Right hindlimb (tissue), 1 donor: ENCODE measurements around the gene BRD7.
A peak's percentile ranks its signal among the peaks of the same experiment; 100 is the strongest.

ENCODE experiments used
- DNase-seq: peaks from one replicate; pipeline ENCODE4 v3.0.0-alpha.2; 2018

Gene BRD7

DNA sequence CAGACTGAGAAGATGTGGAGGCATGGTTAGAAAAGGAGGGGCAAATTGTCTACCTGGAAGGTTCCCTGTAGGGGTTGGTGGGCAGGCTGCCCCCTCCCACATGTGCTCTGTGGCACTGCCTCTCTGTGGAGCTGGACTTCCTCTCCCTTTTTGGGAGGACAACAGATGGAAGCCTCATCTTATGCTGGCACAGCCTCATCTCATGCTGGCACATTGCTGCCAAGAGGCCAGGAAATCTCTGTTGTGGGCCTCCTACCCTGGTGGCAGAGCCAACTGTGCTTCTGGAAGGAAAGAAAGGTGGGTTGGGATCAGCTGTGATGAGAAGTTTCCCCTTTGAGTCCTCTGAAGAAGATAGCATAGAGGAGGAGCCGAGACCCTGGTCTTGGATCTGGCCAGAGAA is 19.7 kb upstream of the BRD7 start:
- no peak for DNase-seq

DNA sequence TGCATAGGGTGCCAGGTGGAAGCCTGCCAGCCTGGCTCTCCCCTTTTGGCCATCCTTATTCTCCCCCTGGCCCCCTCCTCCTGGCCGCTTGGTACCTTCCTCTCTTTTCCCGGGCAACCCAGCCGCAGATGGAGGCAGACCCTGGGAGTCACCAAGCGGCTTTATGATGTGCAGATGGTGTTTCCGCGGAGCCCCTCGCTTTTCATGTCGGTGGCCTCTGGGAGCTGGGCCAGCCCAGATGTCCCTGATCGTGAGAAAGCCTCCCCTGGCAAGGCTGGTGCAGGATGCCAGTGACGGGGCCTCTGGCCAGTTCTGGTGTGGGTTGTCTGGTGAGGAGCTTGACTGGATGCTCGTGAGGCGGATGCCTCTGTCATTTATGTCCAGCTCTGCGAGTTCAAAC is 18.0 kb upstream of the BRD7 start:
- DNase-seq, result peak; percentile 71

DNA sequence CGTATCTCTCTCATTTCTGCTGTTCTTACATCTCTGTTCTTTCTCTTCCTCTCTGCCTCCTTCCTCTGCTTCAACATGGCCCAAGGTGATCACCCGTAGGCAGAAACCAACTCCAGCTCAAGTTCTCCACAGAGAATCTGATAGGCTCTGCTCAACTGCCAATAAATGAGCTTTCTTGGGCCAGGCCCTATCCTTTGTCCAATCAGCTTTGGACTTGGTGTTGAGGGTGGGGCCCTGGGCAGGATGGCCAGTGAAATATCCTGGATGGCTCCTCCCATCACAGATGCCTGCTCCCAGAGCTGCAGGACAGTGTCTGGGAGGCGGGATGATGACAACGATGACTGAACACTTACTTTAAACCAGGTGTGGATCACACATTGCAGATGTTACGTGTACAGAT is 17.4 kb upstream of the BRD7 start:
- DNase-seq, result no peak

DNA sequence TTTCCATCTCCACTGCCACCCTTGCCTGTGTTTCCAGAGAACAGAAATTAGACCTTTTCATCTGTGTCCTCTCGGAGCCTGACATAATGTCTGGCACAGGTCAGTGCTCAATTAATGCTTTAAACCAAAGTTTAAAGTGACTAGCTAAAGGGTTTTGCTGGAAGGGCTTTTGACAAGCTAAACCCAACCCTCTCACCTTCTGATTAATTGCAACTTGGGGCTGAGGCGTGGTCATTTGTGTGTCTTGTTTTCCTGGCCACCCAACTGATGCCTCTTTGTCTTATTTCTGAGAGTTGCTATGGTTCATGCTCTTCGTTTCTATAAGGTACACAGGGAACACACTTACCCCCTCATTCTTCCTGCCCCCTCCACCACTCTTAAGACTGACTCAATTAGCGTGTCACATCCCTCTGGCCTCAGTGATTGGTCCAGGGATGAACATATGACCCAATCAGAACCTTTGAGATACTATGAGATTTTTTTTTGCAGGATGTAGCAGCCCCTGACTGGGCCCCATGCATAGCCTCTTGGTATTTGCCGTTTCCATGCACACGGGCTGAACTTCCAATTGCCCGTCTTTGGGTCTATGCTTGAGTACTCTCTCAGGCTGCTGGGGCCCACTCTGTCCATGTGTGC is 15.8 kb upstream of the BRD7 start:
- DNase-seq, result no peak

DNA sequence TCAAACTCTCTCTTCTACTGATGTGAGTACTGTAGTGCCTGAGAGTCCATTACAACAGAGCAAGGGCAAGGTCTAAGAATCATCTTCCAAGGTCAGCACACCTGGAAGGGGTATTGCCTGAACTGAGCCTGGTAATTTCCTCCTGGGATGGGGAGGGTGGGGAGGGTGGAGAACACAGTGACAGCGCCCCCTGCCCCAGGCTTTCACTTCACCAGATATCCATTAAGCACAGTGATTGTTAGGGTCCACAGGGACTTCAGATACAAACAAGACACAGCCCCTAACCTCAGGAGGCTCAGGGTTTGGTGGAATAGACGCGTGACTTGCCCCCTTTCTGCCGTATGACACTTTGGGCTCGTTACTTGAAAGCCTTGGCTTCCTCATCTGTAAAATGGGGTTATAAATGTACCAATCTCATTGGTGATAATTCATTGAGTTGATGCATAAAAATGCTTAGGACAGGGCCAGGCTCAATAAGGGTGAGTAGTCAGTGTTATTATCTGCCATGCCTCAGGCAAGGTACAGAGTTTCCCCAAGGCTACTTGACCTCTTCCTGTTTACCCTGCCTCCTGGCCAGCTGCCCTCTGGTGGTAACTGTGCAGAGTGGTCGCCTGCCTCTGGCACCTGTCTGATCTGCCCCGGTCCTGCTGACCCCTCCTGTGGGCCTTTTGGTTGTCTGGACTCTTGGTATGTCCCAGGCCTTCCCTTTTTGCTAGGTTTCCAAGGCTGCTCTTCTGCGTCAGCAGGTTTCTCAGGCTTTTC is 13.1 kb upstream of the BRD7 start:
- DNase-seq, result no peak

DNA sequence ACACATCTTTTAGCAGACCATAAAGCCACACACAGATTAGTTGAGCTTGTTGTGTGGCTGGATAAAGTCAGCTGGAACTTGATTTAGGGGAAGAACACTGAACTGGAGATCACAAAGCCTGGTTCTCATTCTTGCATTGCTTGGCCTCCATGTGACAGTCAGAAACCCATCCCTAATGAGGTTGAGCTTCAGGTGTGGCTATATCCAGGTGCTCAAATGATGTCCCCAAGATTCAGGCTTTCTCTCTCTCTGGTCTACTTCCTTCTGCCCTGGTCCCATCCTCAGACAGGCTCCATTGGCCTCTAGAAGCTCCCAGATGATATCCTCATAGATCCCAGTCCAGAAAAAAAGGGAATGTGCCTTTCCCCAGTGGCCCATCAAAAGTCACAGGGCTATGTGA is 9.6 kb upstream of the BRD7 start:
- no peak for DNase-seq

DNA sequence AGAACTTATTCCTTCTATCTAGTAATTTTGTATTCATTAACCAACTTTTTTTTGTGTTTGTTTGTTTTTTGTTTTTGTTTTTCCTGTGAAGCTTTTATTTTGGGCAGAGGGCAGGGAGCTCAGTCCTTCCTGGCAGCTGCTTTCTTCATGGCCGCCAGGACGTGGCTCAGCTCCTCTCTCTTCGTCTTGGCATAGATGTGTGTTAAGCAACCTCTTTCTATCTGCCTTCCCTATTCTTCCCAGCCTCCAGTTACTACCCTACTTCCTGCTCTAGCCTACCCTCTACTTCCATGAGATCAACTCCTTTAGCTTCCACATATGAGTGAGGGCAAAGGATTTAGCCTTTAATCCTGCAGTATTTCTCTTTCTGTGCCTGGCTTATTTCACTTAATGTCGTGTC is 8.2 kb upstream of the BRD7 start:
- DNase-seq, result no peak

DNA sequence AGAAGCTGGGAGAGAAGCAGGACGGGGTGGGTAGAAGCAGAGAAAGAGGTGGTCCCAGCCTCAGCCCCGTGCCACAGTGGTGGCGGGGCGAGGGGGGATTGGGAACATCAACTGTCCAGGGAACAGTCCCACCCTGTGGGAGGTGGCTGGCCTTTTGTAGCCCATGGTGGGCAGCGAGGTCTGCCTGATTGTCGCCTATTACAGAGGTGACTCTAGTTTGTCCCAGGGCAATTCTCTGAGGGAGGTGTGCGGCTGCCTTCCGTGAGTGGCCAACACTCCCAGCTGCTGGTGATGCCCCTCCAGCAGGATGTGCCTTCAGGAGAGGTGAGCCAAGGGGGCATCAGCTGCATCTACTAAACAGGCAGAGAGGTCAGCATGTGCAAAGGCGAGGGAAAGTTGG is 5.0 kb upstream of the BRD7 start:
- DNase-seq, result no peak

DNA sequence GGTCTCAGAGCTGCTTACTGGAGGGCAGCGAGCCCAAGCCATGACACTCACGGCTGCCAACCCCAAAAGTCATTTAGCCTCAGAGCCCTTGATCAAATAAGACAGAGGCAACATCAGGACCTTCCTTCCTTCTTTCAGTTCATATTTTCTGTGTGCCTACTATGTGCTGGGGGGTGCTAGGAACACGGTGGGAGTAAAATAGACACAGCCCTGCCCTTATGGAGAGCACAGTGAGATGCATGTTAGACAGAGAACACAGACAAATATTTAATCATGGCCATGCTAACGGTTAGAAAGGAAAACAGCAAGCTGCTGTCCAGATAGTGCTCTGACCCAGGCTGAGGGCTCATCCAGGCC is 4.5 kb upstream of the BRD7 start:
- DNase-seq, result no peak

DNA sequence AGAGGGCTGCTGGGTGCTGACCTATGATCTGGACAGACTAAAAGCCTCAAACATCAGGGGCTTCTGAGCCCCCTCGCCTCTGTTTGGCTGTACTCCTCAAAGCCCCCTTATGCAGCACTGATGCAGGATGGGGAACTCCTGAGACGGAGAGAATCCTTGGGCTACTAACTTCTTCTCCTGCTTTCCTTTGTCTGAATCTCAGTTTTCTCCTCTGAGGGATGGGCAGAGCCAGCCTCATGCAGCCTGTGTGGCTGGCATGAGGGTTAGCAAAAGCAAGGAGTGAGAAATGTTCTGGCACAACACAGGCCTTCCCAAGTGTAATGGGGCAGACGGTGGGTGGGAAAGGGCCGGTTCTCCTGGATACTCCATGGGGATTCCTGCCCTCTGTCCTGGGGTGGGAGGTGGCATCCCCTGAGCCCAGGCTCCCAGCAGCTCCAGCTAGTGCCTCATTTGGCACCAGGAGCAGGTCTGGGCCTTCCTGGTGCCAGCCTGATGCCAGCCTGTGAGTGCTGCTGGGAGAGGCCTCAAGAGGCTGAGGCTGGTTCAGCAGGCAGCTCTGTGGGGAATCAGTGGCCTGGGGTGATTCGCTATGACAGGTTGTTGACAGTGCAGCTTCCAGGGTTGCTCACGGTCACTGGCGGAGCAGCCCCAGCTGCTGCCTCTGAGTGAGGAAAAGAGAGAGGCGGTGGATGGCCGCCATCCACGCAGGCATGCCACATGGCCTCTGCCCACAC is 4.0 kb upstream of the BRD7 start:
- DNase-seq, result no peak

DNA sequence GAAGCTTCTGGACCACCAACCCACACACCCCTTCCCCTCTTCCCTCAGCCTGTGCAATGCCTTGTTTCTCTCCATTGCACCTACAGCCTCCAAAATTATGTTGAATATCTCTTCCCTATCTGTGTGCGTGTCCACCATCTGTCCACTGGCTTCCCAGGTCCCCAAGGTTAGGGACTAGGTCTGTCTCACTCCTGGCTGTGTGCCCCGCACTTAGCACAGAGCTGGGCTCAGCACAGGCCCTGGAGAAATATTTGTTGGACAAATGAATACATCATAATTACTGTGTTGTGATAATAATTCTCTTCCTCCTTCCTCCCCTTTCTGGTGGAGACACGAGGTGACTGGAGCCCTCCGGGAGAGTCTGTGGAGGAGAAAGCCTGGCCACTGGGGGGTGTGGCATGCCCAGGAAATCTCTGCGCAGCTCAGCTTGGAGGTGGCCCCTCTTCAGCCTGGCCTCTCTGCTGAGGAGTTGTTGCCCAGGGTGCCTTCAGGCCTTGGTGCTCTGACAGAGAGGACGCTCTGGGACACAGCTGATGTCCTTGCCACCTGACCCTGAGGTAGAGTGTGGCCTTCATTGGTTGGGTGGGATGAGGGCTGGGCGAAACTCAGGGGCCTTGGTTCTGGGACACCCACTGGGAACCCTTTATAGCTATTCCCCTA is 3.3 kb upstream of the BRD7 start:
- no peak for DNase-seq

DNA sequence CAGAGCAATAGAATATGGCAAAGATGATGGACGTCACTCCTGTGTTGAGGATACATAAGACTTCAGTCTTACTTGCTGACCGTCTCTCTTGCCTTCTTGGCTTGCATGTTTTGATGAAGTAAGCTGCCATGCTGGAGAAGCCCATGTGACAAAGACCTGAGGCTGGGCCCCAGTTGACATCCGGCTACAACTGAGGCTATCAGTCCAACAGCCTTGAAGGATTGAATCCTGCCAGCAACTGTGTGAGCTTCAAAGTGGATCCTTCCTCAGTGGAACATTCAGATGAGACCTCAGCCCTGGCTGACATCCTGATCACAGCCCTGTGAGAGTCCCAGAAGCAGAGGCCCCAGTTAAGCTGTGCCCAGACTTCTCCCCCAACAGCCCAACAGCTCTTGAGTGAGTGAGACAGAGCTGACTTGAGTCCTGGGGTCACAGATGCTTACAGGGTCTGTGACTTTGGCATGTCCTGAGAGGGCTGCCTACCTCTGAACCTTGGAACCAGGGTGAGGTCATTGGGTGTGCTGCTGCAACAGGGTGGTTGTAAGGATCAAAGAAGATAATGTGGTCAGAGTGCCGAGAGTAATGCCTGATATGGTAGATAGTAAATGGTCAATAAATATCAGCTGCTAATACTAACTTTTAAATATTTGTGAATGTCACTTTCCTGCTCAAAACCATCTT is 2.4 kb upstream of the BRD7 start:
- DNase-seq, result no peak

DNA sequence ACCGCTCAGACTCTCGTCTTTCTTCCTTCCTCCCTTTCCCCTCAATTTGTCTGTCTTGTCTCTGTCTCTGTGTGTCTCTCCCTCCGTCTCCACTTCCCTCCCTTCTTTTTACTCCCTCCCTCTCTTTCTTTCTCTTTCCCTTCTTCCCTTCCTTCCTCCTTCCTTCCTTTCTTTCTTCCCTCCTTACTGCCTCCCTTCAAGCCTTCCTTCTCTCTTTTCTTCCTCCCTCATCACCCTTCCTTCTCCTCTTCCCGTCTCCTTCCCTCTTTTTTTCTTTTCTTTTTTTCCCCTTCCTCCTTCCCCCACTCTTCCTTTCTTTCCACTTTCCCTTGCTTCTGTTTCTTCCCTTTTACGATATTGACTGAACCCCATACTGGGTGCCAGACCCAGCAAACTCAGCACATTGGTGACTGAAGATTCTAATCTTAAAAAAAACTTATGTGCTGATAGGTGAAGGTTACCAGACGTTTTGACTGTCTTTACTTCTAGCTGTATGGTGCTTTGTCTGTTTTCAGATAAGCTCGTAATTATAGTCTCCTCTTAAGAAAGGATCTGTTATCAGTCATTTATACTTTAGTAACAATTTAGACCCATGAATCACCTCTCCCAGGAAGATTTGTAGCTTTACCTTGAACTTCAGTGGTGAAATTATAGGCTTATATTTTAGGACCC is 481 bp upstream of the BRD7 start:
- DNase-seq, result no peak

DNA sequence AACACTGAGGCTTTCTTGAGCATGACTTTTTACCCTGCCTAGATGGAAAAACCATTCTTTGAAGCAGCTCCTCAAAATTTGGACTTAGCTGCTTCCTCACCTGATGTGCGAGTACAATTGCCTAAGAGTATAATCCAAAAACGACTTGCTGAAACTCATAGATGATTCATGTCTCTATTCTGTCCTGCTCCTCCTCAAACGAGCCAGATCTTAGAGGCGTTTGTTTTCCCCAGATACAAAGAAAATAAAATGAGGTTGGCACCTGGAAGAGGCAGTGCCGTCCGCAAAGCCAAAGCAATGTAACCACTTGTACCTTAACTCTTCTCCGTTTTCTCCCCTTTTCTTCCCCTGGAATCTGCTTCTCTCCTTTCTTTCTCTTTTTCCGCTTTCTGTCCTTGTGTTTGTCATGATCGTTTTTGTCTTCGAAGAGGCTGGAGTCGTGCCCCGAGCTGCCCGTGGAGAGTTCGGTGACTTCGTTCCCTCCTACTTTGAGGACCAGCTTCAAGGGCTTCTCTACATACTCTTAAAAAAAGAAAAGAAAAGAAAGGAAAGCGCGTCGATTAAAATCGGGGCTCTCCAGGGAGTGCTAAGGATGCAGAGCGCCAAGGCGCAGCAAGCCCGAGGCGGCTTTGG is 895 bp downstream of the BRD7 start:
- no peak for DNase-seq

DNA sequence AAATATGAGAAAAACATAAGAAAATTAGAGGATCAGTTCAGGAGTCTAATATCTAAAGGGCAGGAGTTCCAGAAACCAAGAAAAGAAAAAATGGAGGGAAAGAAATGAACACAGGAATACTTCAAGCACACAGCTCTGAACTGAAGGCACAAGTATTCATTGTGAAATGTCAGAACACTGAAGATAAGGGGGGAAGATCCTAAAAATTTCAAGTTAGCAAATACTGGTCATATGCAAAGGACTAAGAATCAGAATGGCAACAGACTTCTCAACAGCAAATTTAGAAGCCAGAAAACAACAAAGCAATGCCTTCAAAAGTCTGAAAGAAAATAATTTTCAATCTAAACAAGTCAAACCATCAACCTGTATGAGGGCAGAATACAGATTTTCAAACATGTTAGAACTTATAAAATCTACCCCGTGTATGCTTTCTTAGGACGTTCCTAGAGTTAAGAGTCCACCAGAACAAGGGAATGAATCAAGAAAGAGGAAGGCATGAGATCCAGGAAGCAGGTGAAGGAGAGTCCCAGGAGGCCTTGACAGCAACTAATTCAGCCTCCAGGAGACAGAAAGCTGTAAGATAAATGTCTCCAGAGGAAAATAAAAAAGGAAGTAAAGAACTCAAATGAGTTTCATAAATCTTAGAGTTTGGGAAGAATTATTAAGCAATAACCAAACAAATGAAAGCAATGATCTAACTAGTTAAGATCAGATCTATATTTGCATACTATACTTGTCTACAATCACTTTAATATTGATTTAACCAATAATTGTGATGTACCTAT is 2.8 kb downstream of the BRD7 start:
- no peak for DNase-seq

DNA sequence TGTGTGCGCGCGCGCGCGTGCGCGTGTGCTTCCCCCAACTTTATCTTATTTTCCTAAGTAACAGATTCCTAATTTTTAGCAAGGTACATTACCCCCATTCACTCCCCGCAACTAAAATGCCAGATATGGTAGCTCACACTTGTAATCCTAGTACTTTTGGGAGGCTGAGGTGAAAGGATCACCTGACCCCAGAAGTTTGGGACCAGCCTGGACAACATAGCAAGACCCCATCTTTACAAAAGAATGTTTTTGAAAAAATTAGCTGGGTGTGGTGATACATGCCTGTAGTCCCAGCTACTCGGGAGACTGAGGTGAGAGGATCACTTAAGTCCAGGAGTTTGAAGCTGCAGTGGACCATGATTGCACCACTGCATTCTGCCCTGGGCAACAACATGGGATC is 5.1 kb downstream of the BRD7 start:
- no peak for DNase-seq

DNA sequence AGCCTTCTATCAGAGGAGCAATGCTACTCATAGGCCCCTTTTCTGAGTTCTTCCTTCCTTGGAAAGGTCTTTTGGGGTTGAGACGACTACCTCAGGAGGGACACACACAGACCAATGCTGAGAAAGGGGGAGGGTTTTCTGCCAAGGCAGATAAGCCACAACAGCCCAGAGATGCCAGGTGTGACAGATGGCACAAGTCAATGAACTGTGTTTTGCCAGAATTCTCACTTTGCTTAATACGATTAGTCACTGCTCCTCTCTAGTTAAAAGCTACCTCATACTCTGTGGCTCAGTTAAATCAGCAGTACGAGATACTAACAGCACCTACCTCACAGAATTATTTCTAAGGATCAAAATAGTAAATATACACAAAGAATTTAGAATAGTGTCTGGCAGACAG is 8.0 kb downstream of the BRD7 start:
- DNase-seq, result no peak

DNA sequence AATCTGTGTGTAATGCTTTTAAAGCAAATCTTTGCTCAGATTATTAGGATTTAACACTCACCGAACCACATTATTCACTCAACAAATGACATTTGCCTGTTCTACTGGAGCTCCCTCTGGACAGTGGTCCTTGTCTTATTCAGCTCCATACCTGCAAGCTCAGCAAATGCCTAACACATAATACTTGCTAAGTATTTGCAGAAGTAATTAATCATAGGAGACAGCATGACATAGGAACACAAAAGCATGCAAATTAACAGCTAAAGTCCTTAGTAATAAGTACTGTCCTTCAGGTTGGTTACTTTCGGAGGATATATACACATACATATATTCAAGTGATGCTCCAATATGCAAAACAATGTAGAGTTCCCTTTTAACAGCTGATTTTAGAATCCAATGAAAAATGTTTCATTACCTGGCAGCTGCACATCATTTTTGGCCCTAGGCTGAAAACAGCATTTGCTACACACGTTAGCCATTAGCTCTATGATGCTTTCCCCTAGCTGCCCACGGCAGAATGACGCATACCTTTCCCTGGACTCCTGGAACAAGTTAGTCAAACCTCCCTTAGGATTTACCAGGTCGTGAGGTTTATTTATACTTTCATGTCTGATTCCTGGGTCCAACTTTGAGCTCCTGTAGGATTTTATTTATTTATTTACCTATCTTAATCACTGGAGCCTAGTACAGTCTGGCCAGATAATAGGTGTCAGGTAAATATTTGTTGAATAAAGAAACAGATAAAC is 8.6 kb downstream of the BRD7 start:
- DNase-seq, result peak; percentile 38

DNA sequence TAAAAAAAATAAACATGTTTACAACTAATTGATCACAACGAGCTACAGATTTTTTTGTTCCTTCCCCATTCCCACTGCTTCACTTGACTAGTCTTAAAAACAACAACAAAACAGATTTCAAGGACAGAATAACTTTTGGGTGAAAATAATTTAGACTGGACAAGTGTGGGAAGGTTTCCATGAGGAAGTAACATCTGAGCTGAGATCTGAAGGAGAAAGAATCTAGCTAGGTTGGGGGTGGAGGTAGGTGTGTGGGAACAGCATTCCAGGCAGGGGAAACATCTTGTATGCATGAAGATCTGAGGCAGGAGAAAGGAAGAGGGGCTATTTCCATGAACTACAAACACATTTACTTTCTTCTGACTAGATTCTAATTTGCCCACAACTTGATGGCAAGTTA is 9.2 kb downstream of the BRD7 start:
- DNase-seq, result no peak

DNA sequence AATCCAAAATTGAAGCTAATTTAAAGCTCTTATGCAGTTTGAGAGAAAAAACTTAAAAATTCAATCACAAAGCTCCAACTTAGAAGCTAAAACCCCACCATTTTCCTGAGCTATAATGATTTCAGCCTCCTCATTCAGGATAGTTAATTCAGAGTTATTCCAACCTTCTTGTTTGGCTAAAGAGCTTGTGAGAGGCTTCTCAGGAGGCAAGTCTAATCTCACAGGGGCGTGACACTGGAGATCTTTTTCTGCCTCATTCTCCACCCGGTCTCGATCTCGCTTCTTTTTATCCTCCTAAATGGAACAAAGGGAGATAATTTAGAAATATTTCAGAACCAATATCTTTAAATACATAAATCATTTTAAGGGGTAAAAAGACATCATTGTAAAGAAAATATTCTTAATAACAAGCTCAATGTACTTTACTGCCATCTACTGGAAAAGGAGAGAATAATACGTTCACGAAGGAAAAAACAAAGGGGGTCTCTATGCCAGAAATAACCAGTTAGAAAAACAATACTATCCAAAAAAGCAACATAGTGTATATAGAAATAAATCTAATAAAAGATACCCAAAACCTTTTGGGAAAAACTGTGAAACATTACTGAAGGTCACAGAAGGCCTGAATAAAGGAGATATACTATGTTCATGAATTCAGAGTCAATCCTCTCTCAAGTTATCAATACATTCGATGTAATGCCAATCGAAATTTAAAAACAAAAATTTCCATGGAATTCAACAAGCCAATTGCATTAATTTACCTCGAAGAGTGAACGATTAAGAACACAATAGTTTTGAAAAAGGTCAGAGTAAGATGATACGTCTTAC is 13.9 kb downstream of the BRD7 start:
- no peak for DNase-seq
